Muscle of arm (tissue), 12 donors: ENCODE data around the gene COL20A1. TPM values are rescaled to one million over a fixed set of nuclear protein-coding genes. Genes with fewer than 3 reads are reported as not detected.

Source experiments
- DNase-seq: peaks from one replicate; pipeline ENCODE4 v3.0.0-alpha.2; 2013
- polyA plus RNA-seq, 12 donors: library from polyadenylated mRNA; unstranded; fragments of 120-200 nt; gene quantifications; one replicate each; pipeline ENCODE4 v1.2.1, GENCODE V29; 2013; ENCODE audit not compliant: insufficient read length in 12 of 12

Gene COL20A1
- polyA plus RNA-seq, 12 donors = 2.9 to 12.9 (median 4.7) TPM; not detected in 1

GRCh38 chr20:63319164-63320040, 26.4 kb downstream of the COL20A1 start:
- no peak for DNase-seq

- no peak for DNase-seq
Observed at GRCh38 chr20:63320041-63320511, 27.1 kb downstream of the COL20A1 start.

DNA sequence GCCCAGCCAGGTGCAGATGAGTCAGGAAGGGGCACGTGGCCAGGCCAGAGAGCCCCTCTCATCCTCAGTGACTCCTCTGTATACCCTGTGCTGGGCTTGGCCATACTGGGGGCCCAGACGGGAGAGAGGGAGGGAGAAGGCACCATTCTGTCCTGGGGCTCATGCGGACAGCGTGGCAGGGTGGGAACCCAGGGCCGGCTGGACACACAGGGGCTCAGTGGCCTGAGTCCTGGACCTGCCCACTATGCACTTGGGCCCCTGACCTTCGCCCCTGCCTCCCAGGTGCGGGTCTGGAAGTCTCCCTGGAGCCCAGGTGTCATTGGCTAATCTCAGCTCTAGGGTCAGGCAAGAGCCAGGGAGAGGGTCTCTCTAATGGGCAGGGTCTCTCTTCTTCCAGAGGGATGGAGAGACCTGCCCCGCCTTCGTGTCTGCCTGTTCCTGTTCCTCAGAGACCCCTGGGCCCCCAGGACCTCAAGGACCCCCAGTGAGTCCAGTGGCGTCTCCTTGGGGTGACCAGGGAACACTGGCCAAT, 27.7 kb downstream of the COL20A1 start:
- DNase-seq = no peak

GRCh38 chr20:63321148-63321831, 28.3 kb downstream of the COL20A1 start:
- peak; percentile 50 for DNase-seq

DNA sequence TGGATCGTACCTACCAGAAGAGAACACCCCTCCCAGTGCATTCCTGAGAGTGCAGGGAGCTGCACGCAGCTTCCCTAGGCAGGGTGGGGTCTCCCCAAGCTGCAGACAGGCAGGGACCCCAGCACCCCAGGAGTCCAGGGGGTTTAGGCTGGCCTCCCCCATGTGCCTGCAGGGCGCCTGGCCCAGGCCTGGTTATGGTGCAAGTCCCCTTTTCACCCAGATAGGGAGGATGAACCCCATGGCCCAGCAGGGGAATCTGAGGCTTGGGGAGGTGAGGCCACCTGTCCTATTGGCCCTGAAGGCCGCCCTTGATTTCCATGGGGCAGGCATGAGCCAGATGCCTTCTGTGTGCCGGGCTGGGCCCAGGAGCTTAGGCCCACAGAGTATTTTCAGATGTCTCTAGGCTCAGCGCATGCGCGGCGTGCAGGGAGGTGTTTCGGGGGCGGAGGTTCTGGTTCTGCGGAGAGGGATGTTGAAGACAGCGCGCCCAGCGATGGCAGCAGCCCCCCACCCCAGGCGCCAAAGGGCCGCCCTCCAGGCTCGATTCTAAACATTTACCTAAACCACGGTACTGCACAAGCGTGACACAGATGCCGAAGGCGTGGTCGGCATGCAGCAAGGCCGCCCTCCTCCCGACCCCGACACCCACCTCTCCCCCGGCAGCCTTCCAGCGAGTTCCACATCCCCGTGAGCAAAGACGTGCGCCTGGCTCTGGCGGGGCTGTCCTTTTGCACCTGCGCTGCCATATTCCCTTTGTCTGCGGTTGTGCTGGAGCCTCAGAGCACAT, 29.4 kb downstream of the COL20A1 start:
- no peak for DNase-seq

- no peak for DNase-seq
Observed at GRCh38 chr20:63322933-63323273, 29.9 kb downstream of the COL20A1 start.

DNA sequence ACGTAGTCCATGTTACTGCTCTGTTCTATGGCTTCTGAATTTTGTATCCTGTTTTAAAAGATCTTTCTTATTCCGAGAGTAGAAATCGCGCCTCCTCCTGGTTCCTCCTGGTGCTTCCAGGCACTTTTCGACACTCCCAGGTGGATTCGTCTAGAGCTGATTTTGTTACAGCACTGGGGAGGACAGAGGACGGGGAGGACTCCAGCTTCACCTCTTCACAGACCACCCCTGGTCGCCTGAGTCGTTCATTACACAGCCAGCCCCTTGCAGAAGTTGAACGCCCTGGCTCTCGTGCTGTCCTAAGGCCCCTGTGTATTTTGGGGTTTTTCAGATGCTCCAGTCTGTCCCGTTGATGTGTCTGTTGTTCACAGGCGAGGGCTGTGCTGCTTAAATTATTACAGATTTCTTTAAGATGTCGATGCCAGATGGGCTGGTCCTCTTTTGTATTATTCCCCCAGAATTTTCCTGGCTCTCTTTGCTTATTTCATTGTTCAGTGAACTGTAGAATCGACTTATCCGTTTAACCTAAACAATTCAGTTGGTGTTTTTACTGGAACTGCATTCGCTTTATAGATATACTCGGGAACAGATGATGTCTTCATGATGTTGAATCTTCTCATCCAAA, 30.5 kb downstream of the COL20A1 start:
- DNase-seq = peak; percentile 53

GRCh38 chr20:63325021-63325471, 32.1 kb downstream of the COL20A1 start:
- no peak for DNase-seq

DNA sequence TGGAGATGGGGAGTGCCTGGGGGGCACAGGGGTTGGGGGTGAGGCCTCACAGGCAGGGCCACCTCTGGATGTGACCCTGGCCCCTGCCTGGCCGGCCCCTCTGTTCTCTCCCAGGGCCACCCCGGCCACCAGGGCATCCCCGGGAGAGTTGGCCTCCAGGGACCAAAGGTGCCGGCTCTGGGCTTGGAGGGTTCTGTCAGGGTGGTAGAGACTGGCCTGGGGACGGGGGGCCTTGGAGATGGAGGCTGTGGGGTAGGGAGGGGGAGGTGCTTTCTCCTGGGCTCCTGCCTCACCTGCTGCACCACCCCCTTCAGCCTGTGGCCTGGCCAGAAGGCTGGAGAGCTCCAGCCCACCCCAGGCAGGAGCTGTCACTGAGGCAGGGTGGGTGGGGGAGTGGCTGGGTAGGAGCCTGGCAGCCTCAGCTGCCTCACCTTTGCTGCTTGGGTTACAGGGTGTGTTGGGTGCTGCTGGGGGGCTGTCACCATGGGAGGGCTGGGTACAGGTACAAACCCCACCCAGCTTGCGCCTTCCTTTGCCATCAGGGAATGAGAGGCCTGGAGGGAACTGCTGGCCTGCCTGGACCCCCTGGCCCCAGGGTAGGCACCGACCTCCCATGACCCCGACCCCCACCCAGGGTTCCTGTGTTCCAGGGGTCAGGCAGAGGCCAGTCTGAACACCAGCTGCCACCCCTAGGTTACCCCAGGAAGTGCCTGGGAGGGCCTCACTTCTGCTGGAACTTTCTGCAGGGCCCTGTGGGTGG, 32.7 kb downstream of the COL20A1 start:
- no peak for DNase-seq

- DNase-seq = no peak
Observed at GRCh38 chr20:63326314-63327230, 33.6 kb downstream of the COL20A1 start.

DNA sequence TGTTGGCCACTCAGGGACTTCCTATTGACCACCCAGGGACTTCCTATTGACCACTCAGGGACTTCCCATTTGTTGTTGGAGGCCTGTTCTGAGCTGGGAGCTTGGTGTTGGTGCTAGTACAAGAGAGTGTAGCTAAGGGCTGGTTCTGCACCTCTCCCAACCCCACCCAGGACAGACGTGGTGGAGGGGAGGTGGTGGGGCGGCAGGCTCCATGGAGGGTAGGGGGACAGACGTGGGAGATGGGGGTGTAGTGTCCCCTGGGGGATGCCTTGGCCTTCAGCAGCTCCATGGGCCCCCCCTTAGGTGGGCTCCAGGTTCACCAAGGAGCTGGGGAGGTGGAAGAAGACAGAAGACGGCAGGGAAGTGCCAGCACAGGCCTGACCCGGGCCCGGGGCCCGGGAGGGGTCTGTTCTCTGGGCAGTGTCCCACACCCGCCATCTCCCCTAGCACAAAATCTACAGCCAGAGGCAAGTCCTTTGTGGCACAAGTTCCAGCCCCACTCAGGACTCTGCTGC, 34.3 kb downstream of the COL20A1 start:
- DNase-seq = no peak

GRCh38 chr20:63328026-63328700, 35.2 kb downstream of the COL20A1 start:
- DNase-seq = no peak

- DNase-seq = no peak
Observed at GRCh38 chr20:63328718-63329275, 35.8 kb downstream of the COL20A1 start.

- no peak for DNase-seq
Observed at GRCh38 chr20:63329331-63330083, 36.5 kb downstream of the COL20A1 start.

DNA sequence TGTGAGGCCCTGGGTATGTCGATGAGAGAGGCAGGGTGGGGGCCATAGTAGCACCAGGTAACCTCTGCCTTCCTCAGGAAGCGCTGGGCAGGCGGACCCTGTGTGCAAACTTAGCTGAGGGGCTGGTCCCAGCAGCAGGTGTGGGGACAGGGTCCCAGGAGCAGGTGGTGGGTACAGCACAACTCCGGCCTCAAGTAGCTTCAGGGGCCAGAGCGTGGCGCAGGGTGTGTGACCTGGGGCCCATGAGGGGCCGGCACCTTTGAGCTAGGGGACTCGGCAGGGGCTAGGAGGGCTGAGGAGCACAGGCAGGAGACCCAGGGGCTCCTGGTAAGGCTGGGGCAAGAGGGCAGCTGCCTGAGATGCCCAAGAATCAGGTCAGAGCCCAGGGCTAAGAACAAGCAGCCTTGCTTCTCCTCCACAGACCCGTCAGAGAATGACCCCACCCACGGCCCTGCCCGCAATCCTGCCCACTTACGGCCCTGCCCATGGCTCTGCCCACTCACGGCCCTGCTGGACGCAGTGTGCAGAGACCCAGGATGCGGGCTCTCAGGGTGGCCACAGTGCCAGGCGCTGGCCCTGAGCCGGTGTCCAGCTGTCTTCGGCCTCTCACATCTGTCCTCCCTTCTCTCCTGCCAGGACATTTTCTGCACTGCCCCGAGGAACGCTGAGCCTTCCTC, 37.2 kb downstream of the COL20A1 start:
- no peak for DNase-seq

DNA sequence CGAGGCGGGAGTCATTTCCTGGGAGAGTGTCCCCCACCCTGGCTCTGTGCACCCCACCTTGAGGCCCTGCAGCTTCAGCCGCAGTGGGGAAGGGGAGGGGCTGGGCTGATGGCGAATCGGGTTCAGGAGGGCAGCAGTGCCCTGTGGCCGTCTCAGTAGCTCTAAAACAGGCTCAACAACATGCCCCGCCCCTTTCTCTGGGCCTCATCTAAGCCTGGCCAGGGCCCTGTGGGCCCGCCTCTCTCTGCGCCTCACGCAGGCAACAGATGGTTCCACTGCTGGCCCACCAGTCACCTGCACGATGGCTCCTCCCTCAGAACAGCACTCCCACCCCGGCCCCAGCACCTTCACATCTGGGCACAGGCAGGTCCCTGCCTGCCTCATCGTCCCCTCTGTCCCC, 38.0 kb downstream of the COL20A1 start:
- no peak for DNase-seq
